NCI-H1694 (cell line): ENCODE results near the gene CREG2.

Source experiments
- DNase-seq: peaks from one replicate; lab custom pipeline; 2025; lab: John Stamatoyannopoulos, UW

Gene CREG2

DNA sequence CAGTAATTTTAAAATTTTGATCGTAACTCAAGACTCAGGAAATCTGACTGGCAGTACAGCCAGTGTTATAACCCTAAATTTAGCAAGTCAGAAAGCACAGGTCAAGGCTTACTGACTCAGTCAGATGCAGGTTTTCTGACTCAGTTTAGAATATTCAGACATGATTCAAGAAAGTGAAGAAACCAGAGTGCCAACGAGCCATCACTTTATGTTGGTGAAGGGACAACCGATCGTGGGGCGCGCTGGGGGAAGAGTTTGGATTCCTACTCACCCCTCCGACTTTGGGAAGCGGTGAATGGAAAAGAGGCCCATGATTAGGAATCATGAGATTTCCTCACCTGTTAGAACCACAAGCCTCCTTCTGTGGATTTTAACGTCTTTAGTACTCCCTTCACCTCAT, 79.8 kb downstream of the CREG2 start:
- DNase-seq = no peak

DNA sequence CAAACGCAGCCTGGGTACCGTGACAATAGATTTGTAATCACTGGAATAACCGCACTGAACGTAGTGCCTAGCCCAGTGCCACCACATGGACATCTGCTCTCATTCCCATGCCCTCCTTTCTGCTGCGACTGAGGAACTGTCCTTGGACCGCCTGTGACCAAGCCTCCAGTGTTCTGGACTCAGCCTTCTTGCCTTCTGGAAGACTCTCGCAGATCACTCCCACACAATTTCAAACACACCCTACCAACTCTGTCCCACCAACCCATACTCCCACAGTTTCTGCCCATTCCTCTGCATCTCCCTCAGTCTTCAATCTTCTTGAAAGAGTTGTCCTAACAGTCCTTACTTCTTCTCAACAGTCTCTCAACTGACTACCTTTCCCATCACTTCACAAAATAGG, 80.9 kb downstream of the CREG2 start:
- DNase-seq = no peak

DNA sequence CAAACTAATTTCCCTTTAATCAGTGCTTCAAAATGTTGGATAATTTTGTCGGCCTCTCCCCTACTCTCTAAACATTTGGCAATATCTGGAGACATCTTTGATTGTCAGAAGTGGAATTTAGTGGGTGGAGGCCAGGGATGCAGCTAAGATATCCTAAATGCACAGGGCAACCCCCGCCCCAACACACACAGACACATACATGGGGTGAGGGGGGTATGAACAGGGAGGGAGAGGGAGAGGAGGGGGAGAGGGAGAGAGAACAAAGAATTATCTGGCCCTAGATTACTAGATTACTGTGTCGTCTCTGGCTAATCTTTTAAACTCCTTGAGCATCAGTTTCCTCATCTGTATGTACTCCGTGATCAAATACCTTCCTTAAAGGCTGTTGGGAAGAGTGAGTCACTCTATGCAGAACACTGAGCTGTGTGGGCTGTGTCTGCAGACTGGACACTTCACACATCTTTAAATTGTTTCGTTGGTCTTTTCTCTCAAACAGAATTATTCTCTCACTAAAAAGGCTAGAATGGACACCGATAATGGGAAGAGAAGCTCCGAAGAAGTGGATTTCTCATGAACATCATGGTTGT, 81.7 kb downstream of the CREG2 start:
- DNase-seq = no peak

DNA sequence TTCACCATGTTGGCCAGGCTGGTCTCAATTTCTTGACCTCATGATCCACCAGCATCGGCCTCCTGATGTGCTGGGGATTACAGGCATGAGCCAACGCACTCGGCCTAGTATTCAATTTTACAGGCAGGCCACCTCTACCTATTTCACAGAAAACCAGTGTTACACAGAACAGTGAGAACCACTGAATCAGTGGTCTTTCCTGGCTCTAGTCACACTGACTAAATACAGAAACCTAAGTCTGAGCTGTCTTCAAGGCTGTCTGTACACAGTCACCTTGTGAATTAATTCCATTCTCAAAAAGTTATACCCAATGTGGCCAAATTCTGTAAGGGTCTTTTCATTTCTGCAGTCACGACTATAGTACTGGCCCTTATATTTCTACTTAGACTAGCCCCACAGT, 82.3 kb downstream of the CREG2 start:
- no peak for DNase-seq

DNA sequence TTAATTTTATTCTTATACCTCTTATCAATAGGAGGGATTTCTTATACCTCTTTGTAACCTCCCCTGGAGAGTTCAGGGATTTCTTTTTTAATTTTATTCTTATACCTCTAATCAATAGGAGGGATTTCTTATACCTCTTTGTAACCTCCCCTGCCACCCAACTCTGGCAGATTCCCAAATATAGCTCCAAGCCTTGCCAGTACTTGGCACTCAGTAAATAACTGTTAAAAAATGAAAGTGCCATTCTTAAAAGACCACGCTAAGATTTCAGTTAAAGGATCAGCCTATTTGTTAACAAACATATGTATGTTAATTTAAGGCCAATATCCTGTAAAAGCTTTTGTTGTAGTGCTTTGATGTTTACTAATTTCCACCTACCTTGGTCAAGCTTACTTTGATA, 83.6 kb downstream of the CREG2 start:
- no peak for DNase-seq

DNA sequence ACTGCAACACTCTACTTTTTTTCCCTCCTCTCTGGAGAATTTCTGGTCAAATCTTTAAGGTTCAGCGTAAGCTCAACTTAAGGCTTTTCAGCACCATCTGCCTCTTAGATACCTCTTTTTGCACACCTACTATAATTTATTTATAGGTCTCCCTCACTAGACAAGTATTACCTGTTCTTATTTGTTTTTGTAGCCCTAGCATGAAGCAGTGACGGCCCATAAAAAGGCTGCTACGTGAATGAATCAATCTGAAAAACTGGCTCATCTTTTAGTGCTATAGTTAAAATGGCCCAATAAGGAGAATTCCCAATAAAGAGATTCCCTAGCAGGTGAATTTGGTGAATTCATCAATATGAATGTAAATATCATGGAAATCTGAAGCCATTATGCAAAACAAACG, 85.3 kb downstream of the CREG2 start:
- DNase-seq = no peak

DNA sequence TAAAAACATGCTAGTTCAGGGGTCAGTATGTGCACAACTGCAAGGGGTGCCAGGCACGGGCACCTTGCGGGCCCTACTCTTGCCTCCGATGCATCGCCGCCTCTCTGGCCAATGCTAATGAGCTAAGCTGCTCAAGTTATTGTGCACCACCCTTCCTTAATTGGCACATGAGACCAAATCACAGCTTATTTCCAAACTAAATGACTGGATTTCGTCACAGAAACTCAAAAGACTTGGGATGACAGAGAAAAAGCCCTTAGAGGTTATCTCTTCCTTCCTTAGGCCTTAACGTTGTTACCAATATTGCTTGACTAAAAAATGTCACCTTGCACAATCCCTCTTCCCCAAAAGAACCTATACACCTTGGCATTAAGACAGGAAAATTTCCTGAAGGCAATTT, 86.5 kb downstream of the CREG2 start:
- no peak for DNase-seq

DNA sequence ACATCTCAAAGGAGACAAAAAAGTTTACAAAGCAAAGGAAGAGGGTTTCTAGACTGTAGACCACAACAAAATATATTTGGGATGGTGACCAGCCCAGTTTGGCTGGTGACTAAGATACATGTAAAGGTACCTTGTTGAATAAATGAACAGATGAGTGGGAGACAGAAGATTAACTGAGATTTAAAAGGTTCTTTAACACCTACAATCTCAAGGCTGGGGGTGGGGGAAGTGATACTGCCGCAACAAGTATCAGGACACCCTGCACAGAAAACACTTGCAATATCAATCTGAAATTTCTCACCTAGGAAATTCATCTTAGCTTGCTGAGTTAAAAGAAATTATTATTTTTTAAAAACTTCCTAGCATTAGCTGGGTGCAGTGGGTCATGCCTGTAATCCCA, 87.1 kb downstream of the CREG2 start:
- DNase-seq = no peak

DNA sequence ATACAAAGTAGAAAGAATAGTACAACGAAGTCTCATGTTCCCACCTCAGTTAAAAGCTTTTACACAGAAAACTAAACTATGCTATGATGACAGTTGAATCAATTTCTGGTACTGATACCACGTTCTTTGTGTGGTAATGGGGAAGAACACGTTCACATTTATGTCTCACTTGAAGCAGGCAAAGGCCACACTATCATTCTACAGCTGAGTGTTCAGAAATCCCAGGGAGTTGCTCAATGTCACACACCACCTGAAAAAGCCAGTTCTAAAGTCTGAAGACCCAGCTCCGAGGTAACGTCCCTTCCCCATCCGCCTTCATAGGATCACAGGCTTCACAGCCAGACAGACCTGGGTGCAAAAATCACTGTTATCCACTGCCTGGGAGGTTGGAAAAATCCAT, 87.7 kb downstream of the CREG2 start:
- DNase-seq = no peak

DNA sequence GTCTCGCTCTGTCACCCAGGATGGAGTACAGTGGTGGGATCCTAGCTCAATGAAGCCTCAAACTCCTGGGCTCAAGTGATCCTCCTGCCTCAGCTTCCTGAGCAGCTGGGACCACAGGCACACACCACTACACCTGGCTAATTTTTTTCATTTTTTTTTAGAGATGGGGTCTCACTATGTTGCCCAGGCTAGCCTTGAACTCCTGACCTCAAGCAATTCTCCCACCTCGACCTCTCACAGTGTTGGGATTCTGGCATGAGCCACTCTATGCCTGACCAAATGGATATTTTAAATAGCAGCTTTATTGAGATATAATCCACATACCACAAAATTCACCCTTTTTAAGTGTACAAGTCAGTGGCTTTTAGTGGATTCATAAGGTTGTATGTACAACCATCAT, 89.9 kb downstream of the CREG2 start:
- no peak for DNase-seq

DNA sequence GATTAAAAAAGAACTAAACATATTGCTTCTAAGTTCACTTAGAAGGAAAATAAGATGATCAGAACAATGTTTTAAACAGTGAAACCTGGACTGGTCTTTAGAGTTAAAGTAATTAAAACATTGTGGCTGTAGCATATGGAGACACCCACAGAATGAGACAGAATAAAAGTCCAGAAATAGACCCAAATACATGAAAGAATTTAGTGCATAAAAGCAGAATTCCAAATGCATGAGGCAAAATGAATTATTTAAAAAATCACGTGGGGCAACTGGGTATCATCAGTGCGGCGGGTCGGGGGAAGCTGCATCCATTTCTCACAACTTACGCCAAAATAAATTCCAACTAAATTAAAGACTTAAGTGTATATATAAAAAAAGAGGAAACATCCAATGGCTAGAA, 90.9 kb downstream of the CREG2 start:
- DNase-seq = no peak

DNA sequence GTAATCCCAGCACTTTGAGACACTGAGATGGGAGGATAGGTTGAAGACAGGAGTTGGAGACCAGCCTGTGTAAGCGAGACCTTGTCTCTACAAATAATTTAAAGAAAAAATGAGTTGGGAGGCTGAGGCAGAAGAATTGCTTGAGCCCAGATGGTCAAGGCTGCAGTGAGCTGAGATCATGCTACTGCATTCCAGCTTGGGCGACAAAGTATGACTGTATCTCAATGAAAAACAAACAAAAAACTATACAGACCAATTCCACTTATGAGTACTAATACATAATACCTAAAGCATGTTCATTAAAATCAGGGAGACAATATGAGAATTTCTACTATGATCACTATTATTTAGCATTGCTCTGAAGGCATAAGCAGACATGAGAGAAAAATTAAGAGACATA, 91.4 kb downstream of the CREG2 start:
- no peak for DNase-seq
